K562 (cell line): ENCODE data around the gene CEACAM7. TPM values are rescaled to one million over a fixed set of nuclear protein-coding genes. Genes with fewer than 3 reads are reported as not detected.

Experiments used
- CBFB ChIP-seq: sonication (generic); formaldehyde crosslinking; IDR thresholded peaks from 2 replicates; pipeline ENCODE4 v1.4.0; 2020; ENCODE audit warnings: mild to moderate bottlenecking, missing genetic modification reagents
- CBX8 ChIP-seq: fragments of 200-600 bp; sonication (generic); IDR thresholded peaks from 2 replicates; pipeline ENCODE4 v1.6.1; 2012; ENCODE audit warnings: borderline replicate concordance, mixed run types, low read depth, mild to moderate bottlenecking, moderate library complexity, mixed read lengths, low read length, control low read depth, inconsistent platforms; ENCODE audit not compliant: poor library complexity, severe bottlenecking; ENCODE audit errors: extremely low read depth
- CSDE1 ChIP-seq, 2 experiments: fragments of 450-650 bp; IDR thresholded peaks; 2 replicates each; pipeline ENCODE4 v1.6.1; 2016; ENCODE audit warnings: mild to moderate bottlenecking in 1 of 2
- DACH1 ChIP-seq: fragments of 450-650 bp; IDR thresholded peaks from 2 replicates; pipeline ENCODE4 v1.6.1; 2018; ENCODE audit not compliant: partially characterized antibody
- DMBX1 ChIP-seq: fragments of 250-450 bp; sonication (Bioruptor Pico); IDR thresholded peaks from 2 replicates; pipeline ENCODE4 v1.8.0; 2022; ENCODE audit warnings: inconsistent platforms, mild to moderate bottlenecking, moderate library complexity, borderline replicate concordance
- GABPA ChIP-seq: fragments of 200-800 bp; sonication (Bioruptor generic); conservative IDR thresholded peaks from 2 replicates; pipeline ENCODE4 v1.6.1; 2016; ENCODE audit warnings: low read depth, missing genetic modification characterization, missing compliant biosample characterization
- GTF2F1 ChIP-seq: IDR thresholded peaks from 2 replicates; pipeline ENCODE4 v1.6.1; 2011; ENCODE audit warnings: low read depth, low read length, improper control_type of control experiment
- NCOA4 ChIP-seq: fragments of 450-650 bp; IDR thresholded peaks from 2 replicates; pipeline ENCODE4 v1.6.1; 2018; ENCODE audit warnings: mild to moderate bottlenecking; ENCODE audit not compliant: partially characterized antibody
- NR1H2 ChIP-seq: sonication (generic); formaldehyde crosslinking; IDR thresholded peaks from 2 replicates; pipeline ENCODE4 v1.4.0; 2020; ENCODE audit warnings: mild to moderate bottlenecking, missing genetic modification reagents
- PYGO2 ChIP-seq: fragments of 450-650 bp; IDR thresholded peaks from 2 replicates; pipeline ENCODE4 v1.6.1; 2016; ENCODE audit warnings: mild to moderate bottlenecking, missing genetic modification characterization, moderate library complexity, missing compliant biosample characterization
- REST ChIP-seq, 2 experiments: fragments of 450-650 bp; formaldehyde crosslinking in 1 of 2; IDR thresholded peaks; 2 replicates each; pipeline versions ENCODE4 v1.4.0 to v1.6.1; 2014 to 2020; ENCODE audit warnings: mild to moderate bottlenecking in 2 of 2, borderline replicate concordance in 1 of 2, low read depth in 1 of 2
- SMAD2 ChIP-seq: fragments of 150-350 bp; IDR thresholded peaks from 2 replicates; pipeline ENCODE4 v1.6.1; 2014; ENCODE audit warnings: low read depth, mild to moderate bottlenecking, low read length
- SMARCE1 ChIP-seq: fragments of 450-650 bp; IDR thresholded peaks from 2 replicates; pipeline ENCODE4 v1.7.1; 2016; ENCODE audit warnings: mild to moderate bottlenecking
- SRSF3 ChIP-seq: fragments of 200-400 bp; formaldehyde crosslinking; IDR thresholded peaks from 2 replicates; pipeline ENCODE4 v1.6.1; 2016; ENCODE audit warnings: mild to moderate bottlenecking, low read length, moderate library complexity; ENCODE audit not compliant: insufficient read depth
- STAT5A ChIP-seq: IDR thresholded peaks from 2 replicates; pipeline ENCODE4 v1.6.1; 2012; ENCODE audit warnings: low read length, inconsistent platforms, borderline replicate concordance
- ZBTB7A ChIP-seq: IDR thresholded peaks from 2 replicates; pipeline ENCODE4 v1.6.1; 2011; ENCODE audit warnings: low read depth, mild to moderate bottlenecking, low read length, moderate library complexity, borderline replicate concordance; ENCODE audit not compliant: control insufficient read depth
- ZNF133 ChIP-seq: fragments of 250-450 bp; sonication (Bioruptor Pico); IDR thresholded peaks from 2 replicates; pipeline ENCODE4 v1.4.0; 2020; ENCODE audit warnings: mild to moderate bottlenecking
- ZNF224 ChIP-seq: sonication (generic); formaldehyde crosslinking; IDR thresholded peaks from 2 replicates; pipeline ENCODE4 v1.8.0; 2022; ENCODE audit warnings: mild to moderate bottlenecking, missing genetic modification reagents
- ZNF3 ChIP-seq: fragments of 250-450 bp; sonication (Bioruptor Pico); IDR thresholded peaks from 2 replicates; pipeline ENCODE4 v1.5.0; 2021; ENCODE audit warnings: mild to moderate bottlenecking, moderate library complexity
- ZNF324 ChIP-seq: fragments of 250-450 bp; sonication (Bioruptor Pico); IDR thresholded peaks from 2 replicates; pipeline ENCODE4 v1.4.0; 2020; ENCODE audit warnings: mild to moderate bottlenecking
- ZNF561 ChIP-seq: fragments of 450-650 bp; formaldehyde crosslinking; conservative IDR thresholded peaks from 2 replicates; pipeline ENCODE4 v1.4.0; 2020; ENCODE audit warnings: mild to moderate bottlenecking, moderate library complexity
- ZNF583 ChIP-seq: fragments of 250-450 bp; sonication (Bioruptor Pico); IDR thresholded peaks from 2 replicates; pipeline ENCODE4 v1.4.0; 2020
- polyA plus RNA-seq, 8 experiments: library from polyadenylated mRNA; depleted of rRNA in 4 of 8; stranded (reverse) in 5 of 8; unstranded in 3 of 8; fragments of >200 nt; fragmentation: Nextera tagmentation in 2 of 8; fragmentation: Illumina TruSeq in 1 of 8; extraction: Ambion mirVana in 2 of 8; extraction: Trizol in 1 of 8; gene quantifications; 2 replicates each; pipeline versions ENCODE4 v1.2.1 to v1.2.3, GENCODE V29; 2011 to 2014; ENCODE audit warnings: inconsistent platforms in 1 of 8, missing spikeins in 1 of 8
- total RNA-seq, 7 experiments: library from RNA; depleted of rRNA in 6 of 7; stranded (reverse); fragments of >200 nt in 6 of 7; fragmentation: Illumina TruSeq in 2 of 7; extraction: Trizol in 2 of 7; gene quantifications; 2 replicates each; pipeline versions ENCODE4 v1.2.1 to v1.2.3, GENCODE V29; 2011 to 2021; ENCODE audit warnings: low replicate concordance in 1 of 7

The CEACAM7 gene
- total and polyA plus RNA-seq, 9 of the 15 experiments (the other 6 are each of a cell fraction or from before 2014, with no cell fraction given), result not detected

GRCh38 chr19:41706741-41707501 lies 18.9 kb upstream of the CEACAM7 start (continued):
- no peak for TF ChIP-seq DMBX1 (CRISPR knock-in tag)
- peak; percentile 23 for TF ChIP-seq DACH1
- TF ChIP-seq ZNF133 (CRISPR knock-in tag), result no peak
- TF ChIP-seq GABPA, result no peak
- no peak for TF ChIP-seq SMAD2
- peak; percentile 86 for TF ChIP-seq REST (IDR thresholded peaks at IDR 0.05; ENCODE audit: borderline replicate concordance)
- TF ChIP-seq REST (CRISPR knock-in tag; IDR thresholded peaks at IDR 0.05; ENCODE audit: low read depth), result peak; percentile 88
- no peak for TF ChIP-seq ZBTB7A
- no peak for TF ChIP-seq ZNF561 (CRISPR knock-in tag)
- TF ChIP-seq ZNF324 (CRISPR knock-in tag), result no peak
- no peak for TF ChIP-seq ZNF3 (CRISPR knock-in tag)
- TF ChIP-seq CBFB (CRISPR knock-in tag), result no peak
- TF ChIP-seq ZNF583 (CRISPR knock-in tag), result no peak
- TF ChIP-seq CSDE1 (IDR thresholded peaks at IDR 0.05), result no peak
- TF ChIP-seq PYGO2, result no peak
- no peak for TF ChIP-seq ZNF224 (CRISPR knock-in tag)
- no peak for TF ChIP-seq SMARCE1
- TF ChIP-seq CBX8, result no peak
- no peak for TF ChIP-seq NR1H2
- no peak for TF ChIP-seq SRSF3
- TF ChIP-seq STAT5A, result no peak
- no peak for TF ChIP-seq GTF2F1
- no peak for TF ChIP-seq NCOA4
